Adrenal gland (tissue), 12 donors: ENCODE measurements around the gene CCDC33. TPM values are rescaled to one million over a fixed set of nuclear protein-coding genes. Genes with fewer than 3 reads are reported as not detected.
A peak's percentile ranks its signal among the peaks of the same experiment; 100 is the strongest.

Experiments used
- DNase-seq, 7 donors: peaks; one replicate each; pipeline ENCODE4 v3.0.0-alpha.2; 2019 to 2020
- H3K27ac ChIP-seq, 5 donors: fragments of 200-600 bp; sonication (generic) in 4 of 5; 1 replicate in 3 of 5; 2 replicates in 2 of 5; pipeline versions ENCODE4 v1.5.1 to v1.8.0; 2016 to 2020; ENCODE audit warnings: mild to moderate bottlenecking in 1 of 5
- H3K27me3 ChIP-seq: fragments of 200-600 bp; 2 replicates; pipeline ENCODE4 v1.8.0; 2021
- H3K36me3 ChIP-seq, 2 donors: fragments of 200-600 bp; replicated peaks in 1 of 2; 1 replicate in 1 of 2; 2 replicates in 1 of 2; pipeline versions ENCODE4 v1.5.1 to v1.8.0; 2018 to 2022
- H3K4me1 ChIP-seq, 2 donors: fragments of 200-600 bp; replicated peaks in 1 of 2; 1 replicate in 1 of 2; 2 replicates in 1 of 2; pipeline versions ENCODE4 v1.5.1 to v1.8.0; 2018 to 2021
- H3K4me3 ChIP-seq, 4 donors: fragments of 200-600 bp; sonication (generic) in 3 of 4; one replicate each; pipeline ENCODE4 v1.5.1; 2016 to 2018
- H3K9me3 ChIP-seq, 3 donors: fragments of 200-600 bp; sonication (generic) in 1 of 3; replicated peaks in 1 of 3; 1 replicate in 2 of 3; 2 replicates in 1 of 3; pipeline versions ENCODE4 v1.5.1 to v1.8.0; 2016 to 2021
- CTCF ChIP-seq, 6 experiments: fragments of 450-650 bp in 4 of 6; fragments of 200-600 bp in 2 of 6; sonication (generic) in 1 of 6; IDR thresholded peaks; 1 replicate in 5 of 6; 2 replicates in 1 of 6; pipeline versions ENCODE4 v1.5.1 to v1.8.0; 2016 to 2021; ENCODE audit warnings: antibody characterized with exemption in 6 of 6, mild to moderate bottlenecking in 2 of 6, moderate library complexity in 1 of 6
- POLR2A ChIP-seq, 2 donors: fragments of 450-650 bp; IDR thresholded peaks; one replicate each; pipeline ENCODE4 v1.6.1; 2017; ENCODE audit warnings: antibody characterized with exemption in 2 of 2, mild to moderate bottlenecking in 2 of 2, moderate library complexity in 1 of 2
- WGBS, 4 donors: extraction: QIAGEN DNeasy Blood & Tissue Kit in 2 of 4; methylation state at CpG; one replicate each; pipeline versions ENCODE4 v1.1.5 to v1.1.7; 2013 to 2017; 5-methylcytosine and 5-hydroxymethylcytosine counted together
- intact Hi-C, 2 donors: fragments of 100-400 bp; cut with DNase I; formaldehyde crosslinking; loops; one replicate each; pipeline versions ENCODE4 v1.14.1 to v1.15.0; 2022 to 2023
- polyA plus RNA-seq, 3 donors: library from polyadenylated mRNA; stranded (reverse); fragments of 200-250 nt in 2 of 3; fragments of 350-450 nt in 1 of 3; fragmentation: Illumina TruSeq in 1 of 3; extraction: RNeasy Lipid Tissue Mini Kit (QIAGEN cat#74804) in 1 of 3; gene quantifications; one replicate each; pipeline ENCODE4 v1.2.3, GENCODE V29; 2013 to 2014
- total RNA-seq, 9 donors: library from RNA; depleted of rRNA in 4 of 9; stranded (reverse); fragments of >200 nt in 4 of 9; fragments of 120-200 nt in 1 of 9; fragmentation: NEBNext Ultra II Directional in 1 of 9; extraction: Animal tissue kit (Norgen Biotek cat#: 25700) in 1 of 9; gene quantifications; one replicate each; pipeline versions ENCODE4 v1.1.0 to v1.2.4, GENCODE V29; 2013 to 2023
- donor health status: healthy with polysubstance abuse.
- donor health status: Bipolar disorder and iron deficiency.
- donor health status: DM: yes; HTN: yes; CAD: no.
- donor health status: DM: no; HTN: no; CAD: no.
- donor health status: DM: no; HTN: no; CAD: no.
- donor health status: DM: yes; HTN: yes; CAD: no.

The CCDC33 gene
- total and polyA plus RNA-seq, 12 donors, result 0.11 to 1.1 (median 0.30) TPM; not detected in 3

DNA sequence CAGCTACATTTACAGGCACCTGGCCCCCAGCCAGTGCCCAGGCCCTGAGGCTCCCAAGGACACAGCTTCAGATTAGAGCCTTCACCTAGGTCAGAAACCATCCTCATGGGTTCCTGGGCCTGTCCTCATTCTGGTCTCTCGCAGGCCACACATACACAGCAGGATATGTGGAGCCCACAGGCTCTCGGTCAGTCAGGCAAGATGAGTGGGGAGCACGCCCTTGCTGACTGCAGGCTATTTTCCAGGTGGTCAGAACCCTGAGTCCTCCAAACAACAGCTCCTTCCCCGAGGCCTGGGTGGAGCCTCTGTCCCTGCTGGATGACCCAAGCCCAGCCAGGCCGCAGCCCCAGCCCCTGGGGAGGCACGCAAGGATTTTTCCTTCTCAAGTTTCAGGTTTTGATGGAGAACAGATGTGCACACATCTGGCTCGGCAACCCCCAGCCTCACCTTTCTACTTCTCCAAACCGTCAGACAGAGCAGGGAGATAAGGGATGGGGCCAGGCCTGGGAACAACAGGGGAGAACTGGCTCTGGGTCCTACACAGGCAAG is 35.2 kb upstream of the CCDC33 start:
- Histone ChIP-seq H3K36me3 (no peaks in the 10 kb centered on the region), H3K9me3 (no peaks in the 10 kb centered on the region), H3K4me1 (peaks cover 8 to 16% of the 10 kb centered on the region in 2 donors), H3K4me3 (no peak overlapping the region), H3K27me3 (no peaks in the 10 kb centered on the region), H3K27ac (peak overlapping the region in 2 of 5 donors; percentile 44 to 61)
- no peak for DNase-seq
- 72 to 91% (median 82%) methylated on average over 5 to 8 of the region's 8 CpGs for WGBS, 4 donors
- intact Hi-C loops, result no loop called here
- TF ChIP-seq POLR2A (IDR thresholded peaks at IDR 0.05), result no peak
- TF ChIP-seq CTCF (IDR thresholded peaks at IDR 0.05), result no peak

DNA sequence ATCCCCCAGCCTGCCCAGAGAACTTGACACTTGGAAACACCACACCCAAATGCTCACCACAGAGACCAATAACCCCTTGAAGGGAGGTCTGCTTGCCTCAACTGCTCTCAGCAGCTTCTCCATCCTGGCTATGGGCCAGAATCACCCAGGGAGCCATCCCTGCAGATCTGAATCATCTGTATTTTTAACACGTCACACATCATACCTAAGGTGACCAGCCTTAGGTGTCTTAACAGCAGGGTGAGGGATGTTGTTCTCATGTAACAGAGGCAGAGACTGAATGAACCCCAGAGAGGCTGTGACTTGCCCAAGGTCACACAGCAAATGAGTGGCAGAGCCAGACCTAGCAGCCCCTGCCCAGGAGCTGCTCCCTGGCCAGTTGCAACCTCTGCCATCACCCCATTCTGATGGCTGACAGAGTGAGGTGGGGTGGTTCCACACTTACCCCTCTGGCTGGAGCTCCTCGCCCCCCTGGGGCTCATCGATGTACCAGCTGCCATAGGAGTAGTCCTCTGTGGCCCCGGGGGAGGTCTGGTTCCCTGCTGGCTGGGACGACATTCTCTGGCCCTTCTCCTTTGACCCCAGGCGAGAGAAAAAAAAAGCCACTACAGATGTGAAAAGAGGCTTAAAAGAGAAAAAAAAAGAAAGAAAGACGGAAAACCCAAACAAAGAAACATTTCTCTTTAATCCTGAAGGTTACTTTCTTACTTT is 34.3 kb upstream of the CCDC33 start:
- Histone ChIP-seq H3K9me3 (no peaks in the 10 kb centered on the region), H3K27me3 (no peaks in the 10 kb centered on the region), H3K4me1 (peaks cover 8 to 10% of the 10 kb centered on the region in 2 donors), H3K36me3 (no peaks in the 10 kb centered on the region), H3K4me3 (no peak overlapping the region), H3K27ac (peak overlapping the region in 2 of 5 donors; percentile 38 to 44)
- 56 to 65% (median 58%) methylated on average over 7 of the region's 7 CpGs for WGBS, 4 donors
- no peak for DNase-seq
- intact Hi-C loops, result no loop called here
- TF ChIP-seq POLR2A (IDR thresholded peaks at IDR 0.05), result no peak
- no peak for TF ChIP-seq CTCF (IDR thresholded peaks at IDR 0.05)

GRCh38 chr15:74202452-74203401 is 33.4 kb upstream of the CCDC33 start, which contains the start of gene STRA6:
TSS of gene STRA6 (minus strand) at chr15:74202787. CDS start at chr15:74202267, 520 bp downstream.
- Histone ChIP-seq H3K27me3 (no peaks in the 10 kb centered on the region), H3K36me3 (no peaks in the 10 kb centered on the region), H3K27ac (peak within 1 kb of the TSS in 2 of 5 donors; percentile 38 to 44), H3K9me3 (no peaks in the 10 kb centered on the region), H3K4me3 (no peak within 1 kb of the TSS), H3K4me1 (peaks cover 8 to 10% of the 10 kb centered on the region in 2 donors)
- intact Hi-C loops, result no loop called here
- DNase-seq, result peak in 1 of 7 donors; percentile 72
- no peak for TF ChIP-seq POLR2A (IDR thresholded peaks at IDR 0.05)
- TF ChIP-seq CTCF (IDR thresholded peaks at IDR 0.05), result no peak
- WGBS, 4 donors, result 65 to 79% (median 72%) methylated on average over 13 to 26 of the region's 26 CpGs
